GM21447 (cell line): ENCODE measurements around the gene CHST10.

Source experiments
- ATAC-seq: cut with Tn5 transposase; IDR thresholded peaks from one replicate; pipeline ENCODE4 v1.9.1; 2021; ENCODE audit not compliant: unreplicated experiment

The CHST10 gene

GRCh38 chr2:100416397-100416934 lies 1.0 kb downstream of the CHST10 start:
- no peak for ATAC-seq

- no peak for ATAC-seq
Observed at GRCh38 chr2:100413571-100413970, 3.9 kb downstream of the CHST10 start.

GRCh38 chr2:100412881-100413321 lies 4.6 kb downstream of the CHST10 start:
- ATAC-seq, result no peak

DNA sequence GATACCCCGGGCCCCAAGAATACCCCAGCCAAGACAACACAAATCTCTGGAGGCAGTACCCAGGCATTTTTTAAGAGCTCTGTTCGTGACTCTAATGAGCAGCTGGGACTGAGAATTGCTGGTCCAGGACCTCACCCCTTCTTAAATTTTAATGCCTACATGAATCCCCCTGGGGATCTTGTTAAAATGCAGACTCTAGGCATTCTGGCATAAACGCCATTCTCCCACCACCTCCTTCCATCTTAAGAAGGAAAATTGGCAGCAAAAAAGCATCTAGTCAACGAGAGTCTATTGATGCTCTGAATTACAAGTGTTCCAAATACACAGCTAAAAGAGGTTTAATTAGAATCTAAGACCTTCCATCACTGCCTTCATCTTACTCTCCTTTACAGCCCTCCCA lies 5.0 kb downstream of the CHST10 start:
- ATAC-seq, result no peak

GRCh38 chr2:100411841-100412292 lies 5.6 kb downstream of the CHST10 start:
- ATAC-seq, result no peak

DNA sequence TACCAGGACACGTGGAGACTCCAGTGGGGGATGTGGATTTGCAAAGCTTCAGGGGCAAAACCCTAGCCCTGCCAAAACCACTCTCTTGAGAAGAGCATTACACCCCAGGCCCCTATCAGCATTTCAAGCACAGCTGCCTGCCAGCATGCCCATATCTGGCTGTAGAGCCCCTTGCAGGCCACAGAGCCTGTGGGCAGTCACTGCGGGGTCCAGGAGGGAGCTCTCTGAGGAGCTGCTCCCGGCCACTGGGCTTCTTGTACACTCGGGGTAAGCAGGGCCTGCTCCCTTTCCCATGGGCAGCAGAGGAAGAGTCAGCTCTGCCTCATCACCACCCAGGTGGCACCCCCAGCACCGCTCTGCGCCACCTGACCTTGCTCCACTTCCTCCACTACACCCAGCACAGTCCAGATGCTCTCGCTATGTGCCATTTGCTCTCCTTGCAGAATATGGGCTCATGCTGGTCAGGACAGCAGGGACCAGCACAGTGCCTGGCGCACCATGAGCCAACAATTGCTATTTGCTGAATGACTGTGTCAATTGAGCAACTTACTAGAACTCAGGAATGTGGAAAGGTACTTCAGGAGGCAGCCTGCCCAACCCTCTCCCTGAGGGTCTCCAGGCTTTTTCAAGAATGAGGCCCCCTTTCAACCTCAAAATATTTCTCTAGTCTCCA lies 7.4 kb downstream of the CHST10 start:
- ATAC-seq, result no peak

- ATAC-seq, result no peak
Observed at GRCh38 chr2:100409461-100409860, 8.0 kb downstream of the CHST10 start.

DNA sequence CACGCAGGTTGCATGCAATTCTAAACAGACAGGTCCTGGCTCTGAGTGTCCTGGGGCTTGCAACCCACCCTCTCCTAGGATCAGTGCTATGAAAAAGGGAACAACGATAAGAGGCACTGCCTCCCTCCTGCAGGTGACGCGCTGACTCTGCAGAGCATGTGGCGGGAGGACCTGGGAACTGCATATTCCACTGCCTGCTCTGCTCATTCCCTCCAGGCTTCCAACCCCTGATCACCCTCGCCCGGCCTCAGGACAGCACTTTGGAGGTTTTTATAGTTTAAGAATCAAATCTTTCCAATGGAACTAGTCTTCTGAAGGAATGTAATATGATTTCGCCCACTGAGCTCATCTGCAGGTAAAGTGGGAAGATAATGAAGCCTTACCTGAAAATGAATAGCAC lies 8.5 kb downstream of the CHST10 start:
- no peak for ATAC-seq

- no peak for ATAC-seq
Observed at GRCh38 chr2:100408104-100408503, 9.4 kb downstream of the CHST10 start.

DNA sequence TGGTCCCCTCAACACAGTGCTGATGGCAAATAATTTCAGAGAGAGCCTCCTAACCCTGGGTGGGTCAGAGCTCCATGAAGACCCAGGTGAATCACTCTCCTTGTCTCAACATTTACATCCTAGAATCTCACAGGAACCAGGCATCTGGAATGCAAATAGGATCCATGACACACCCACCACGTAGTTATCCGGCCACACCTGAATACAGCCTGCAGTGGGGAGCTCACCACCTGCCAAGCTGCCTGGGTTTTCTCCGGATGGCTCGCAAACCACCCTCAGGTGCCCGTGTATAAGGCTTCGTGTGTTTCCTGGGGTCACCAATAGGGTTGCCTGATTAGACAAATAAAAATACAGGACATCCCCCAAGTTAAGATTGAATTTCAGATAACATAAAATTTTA lies 9.9 kb downstream of the CHST10 start:
- no peak for ATAC-seq

DNA sequence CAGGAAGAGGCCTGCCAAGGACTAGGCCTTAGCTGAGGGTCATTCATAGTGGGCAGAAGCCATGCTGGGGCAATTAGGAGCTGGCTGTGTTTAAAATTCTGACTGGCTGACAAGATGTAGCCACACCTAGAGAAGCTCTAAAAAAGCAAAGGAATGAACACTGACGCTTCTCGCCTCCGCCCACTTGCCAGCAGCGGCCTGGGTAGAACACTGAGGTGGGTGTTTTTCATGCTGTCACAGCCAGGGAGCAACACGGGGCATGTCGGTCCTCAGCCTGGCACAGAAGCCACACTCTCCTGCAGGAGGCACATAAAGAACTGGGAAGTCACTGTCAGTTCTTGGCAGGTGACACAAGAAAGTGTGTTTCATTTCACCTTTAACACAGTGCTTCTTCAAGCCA lies 10.4 kb downstream of the CHST10 start:
- ATAC-seq, result no peak

DNA sequence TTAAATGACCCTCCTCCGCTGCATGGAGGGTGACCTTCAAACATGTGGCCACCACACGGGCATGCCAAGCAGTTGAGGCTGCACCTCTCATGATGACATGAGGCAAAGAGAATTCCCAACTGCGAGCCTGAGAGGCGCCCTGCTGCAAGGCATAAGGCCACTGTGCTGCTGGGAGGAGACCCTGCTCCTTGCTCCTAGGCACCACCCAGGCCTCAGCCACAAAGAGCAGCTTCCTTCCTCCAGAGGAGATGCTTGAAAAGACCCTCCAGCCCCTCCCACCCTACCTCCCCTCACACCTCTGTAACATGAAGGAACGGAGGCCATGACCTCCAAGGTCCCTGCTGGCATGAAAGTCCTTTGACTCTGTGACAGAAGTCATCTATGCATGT lies 11.4 kb downstream of the CHST10 start:
- no peak for ATAC-seq

GRCh38 chr2:100405403-100406119 lies 11.9 kb downstream of the CHST10 start:
- no peak for ATAC-seq

DNA sequence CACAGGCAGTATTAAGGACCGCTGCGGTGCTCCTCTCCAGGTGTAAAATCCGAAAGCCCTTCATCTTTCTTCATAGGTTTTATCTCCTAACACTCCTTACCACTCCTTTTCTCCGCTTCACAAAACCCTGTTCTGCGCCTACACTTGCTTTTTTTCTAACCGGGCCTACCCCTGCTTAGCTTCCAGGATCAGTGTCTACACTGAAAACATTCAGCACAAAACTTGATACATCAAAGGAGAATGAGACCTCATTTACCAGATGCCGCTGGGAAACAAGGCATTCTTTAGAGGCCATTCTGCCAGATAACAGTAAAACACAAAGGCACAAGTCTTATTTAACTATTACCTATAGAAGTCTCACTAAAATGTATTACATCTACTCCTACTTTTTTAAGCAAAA lies 13.1 kb downstream of the CHST10 start:
- no peak for ATAC-seq

DNA sequence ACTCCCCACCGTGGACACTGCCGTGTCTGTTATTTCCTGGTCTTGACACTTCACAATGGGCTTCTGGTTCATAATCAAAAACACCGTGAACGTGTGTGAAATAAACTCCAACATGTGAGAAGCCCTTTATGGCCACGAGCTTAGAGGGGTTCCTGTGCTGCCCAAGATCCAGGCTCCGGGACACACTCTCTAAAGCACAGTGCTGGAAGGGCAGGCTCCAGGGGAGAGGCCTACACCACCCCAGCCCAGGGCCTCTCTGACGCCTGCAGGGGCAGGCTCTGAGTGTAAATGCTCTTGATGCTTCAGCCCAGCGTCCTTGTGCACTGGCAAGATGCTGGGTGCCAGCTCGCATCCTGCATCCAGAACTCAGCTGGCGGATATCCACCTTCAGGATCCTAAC lies 13.7 kb downstream of the CHST10 start:
- ATAC-seq, result no peak

- no peak for ATAC-seq
Observed at GRCh38 chr2:100401268-100401667, 16.2 kb downstream of the CHST10 start.

- ATAC-seq, result no peak
Observed at GRCh38 chr2:100399714-100400113, 17.8 kb downstream of the CHST10 start.

- no peak for ATAC-seq
Observed at GRCh38 chr2:100397976-100398375, 19.5 kb downstream of the CHST10 start.

DNA sequence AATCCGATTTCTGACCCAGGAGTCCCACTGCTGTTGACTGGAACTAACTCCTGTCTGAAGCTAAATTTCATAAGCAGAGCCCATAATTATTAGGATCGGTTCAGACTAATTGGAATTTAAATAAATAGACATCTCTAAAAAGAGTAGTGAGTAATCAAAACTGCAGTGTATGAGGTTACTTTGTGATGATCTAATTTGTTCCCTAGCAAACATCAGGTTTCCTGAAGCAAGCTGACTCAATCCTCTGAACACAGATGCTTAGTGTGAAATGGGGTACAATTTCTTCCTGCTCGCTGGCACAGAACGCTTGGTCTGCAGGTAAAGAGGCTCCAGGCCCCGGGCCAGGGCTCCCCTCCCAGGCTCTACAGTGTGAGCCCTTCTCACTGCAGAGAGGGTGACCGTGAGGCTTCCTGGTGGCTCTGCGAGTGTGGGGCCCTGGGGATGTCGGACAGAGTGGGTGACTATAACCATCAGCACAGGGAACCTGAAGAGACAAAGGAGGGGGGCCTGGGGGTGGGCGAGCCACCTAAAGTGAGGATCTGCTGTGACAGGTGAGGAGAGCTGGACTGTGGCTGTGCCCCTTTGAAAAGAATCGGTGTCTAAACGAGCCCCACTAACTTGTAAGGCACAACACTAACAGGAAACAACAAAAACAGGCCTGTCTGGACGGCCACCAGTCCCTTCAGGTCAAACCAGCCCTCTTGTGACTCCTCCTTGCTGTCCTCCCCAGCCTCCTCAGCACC lies 20.2 kb downstream of the CHST10 start:
- ATAC-seq, result no peak

DNA sequence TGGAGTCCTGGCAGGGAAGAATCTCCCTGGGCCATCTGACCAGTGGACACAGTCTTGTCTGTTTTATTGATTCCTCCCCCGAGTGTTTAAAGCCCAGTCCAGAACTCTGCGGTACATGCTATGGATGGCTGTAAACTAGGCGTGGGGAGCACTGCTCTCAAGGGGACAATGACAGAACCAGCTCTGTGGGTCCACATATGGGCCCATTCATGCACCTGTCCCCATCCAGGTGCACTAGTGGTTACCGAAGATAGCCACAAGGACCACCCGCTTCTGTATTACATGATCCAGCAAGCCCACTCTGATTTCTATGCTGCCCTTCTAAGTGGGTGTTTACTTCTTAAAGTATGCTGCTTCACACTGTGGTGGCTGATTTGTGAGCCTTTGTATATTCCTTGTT lies 21.0 kb downstream of the CHST10 start:
- ATAC-seq, result no peak

DNA sequence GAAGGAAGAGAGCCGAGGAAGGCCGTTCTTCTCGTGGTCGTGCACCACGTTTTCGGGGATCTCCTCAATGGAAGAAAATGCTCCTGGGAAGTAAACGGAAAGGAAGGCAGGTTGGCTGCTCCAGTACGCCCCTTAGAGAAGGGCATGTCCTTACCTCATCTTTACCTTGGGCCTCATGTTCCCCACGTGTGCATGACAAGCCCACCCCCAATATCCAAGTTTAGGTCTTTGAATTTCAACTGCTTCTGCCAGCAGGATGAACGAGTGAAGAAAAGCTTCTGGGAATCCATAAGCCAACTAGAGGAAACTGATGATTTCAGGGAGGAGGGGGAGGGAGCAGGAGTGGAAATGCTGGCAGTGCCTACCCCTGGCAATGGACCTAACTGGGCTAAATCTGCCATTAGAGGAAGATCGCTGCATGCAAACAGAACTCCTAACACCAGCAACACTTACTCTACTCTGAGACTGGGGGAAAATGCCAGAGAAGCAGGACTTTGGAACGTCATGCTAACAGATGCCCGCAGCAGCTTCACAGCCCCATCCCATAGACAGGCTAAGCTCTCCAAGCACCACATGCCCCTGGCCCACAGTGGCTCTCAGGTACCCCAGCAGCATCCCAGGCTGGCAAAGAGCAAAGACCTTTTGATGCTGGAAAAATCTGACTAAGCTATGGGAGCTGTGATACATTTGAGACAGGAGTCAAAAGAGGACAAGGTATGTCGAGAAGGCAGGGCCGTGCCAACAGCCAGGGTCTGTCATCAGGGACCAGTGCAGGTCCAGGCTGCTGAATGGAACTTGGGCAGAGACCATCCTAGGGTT lies 21.7 kb downstream of the CHST10 start:
- ATAC-seq, result no peak
